ENCODE data around the gene CARMIL1.
A peak's percentile ranks its signal among the peaks of the same experiment; 100 is the strongest.

The CARMIL1 gene

DNA sequence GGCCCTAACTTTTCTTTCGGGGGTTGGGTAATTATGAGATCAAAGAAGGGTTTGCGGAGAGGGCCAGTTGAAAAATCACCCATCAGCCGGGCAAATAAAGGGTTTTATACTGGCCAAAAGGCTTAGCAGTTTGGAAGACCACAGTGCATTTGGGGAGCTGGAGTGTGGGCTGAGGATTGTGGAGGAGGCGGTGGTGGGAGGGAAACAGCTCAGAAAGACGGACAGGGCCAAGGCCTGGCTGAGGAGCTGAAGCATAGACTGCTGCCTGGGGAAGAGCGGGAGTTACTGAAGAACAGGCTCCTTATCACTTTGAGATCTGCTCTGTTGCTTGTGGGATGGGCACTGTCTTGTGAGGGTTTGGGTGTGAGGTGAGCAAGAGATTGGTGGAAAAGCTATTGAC lies 144.2 kb downstream of the CARMIL1 start:
- peaks cover 17% of the 10 kb centered on the region for H3K4me1 ChIP-seq (ENCODE audit: control insufficient read depth, insufficient read depth, low read length)
- no peak for TF ChIP-seq ZNF433 (tag by site-specific recombination; IDR thresholded peaks at IDR 0.05; ENCODE audit: low read depth)
- no peak for TF ChIP-seq ZNF341 (tag by site-specific recombination; IDR thresholded peaks at IDR 0.05; ENCODE audit: low read depth)
- TF ChIP-seq ZNF561 (tag by site-specific recombination; IDR thresholded peaks at IDR 0.05; ENCODE audit: borderline replicate concordance): no peak
- no peak for TF ChIP-seq ZNF335 (tag by site-specific recombination; conservative IDR thresholded peaks at IDR 0.05)
- TF ChIP-seq BCL11A (tag by site-specific recombination; IDR thresholded peaks at IDR 0.05; ENCODE audit: low read depth): no peak
- TF ChIP-seq SP2 (tag by site-specific recombination; IDR thresholded peaks at IDR 0.05): no peak
- TF ChIP-seq ZNF549 (tag by site-specific recombination; IDR thresholded peaks at IDR 0.05): no peak
- no peak for TF ChIP-seq ZNF19 (tag by site-specific recombination; IDR thresholded peaks at IDR 0.05; ENCODE audit: low read depth)
- TF ChIP-seq ZFHX2 (tag by site-specific recombination; conservative IDR thresholded peaks at IDR 0.05): peak; percentile 93
- no peak for TF ChIP-seq ZNF114 (tag by site-specific recombination; IDR thresholded peaks at IDR 0.05)
- TF ChIP-seq ZNF16 (tag by site-specific recombination; IDR thresholded peaks at IDR 0.05; ENCODE audit: low read depth): no peak
- TF ChIP-seq EGR2 (tag by site-specific recombination; IDR thresholded peaks at IDR 0.05; ENCODE audit: low read depth): peak; percentile 89
- TF ChIP-seq KLF8 (tag by site-specific recombination; IDR thresholded peaks at IDR 0.05): no peak
- no peak for TF ChIP-seq ZNF747 (tag by site-specific recombination; IDR thresholded peaks at IDR 0.05)
- TF ChIP-seq ZNF211 (tag by site-specific recombination; IDR thresholded peaks at IDR 0.05; ENCODE audit: low read depth): no peak
- TF ChIP-seq, protein P1, sequence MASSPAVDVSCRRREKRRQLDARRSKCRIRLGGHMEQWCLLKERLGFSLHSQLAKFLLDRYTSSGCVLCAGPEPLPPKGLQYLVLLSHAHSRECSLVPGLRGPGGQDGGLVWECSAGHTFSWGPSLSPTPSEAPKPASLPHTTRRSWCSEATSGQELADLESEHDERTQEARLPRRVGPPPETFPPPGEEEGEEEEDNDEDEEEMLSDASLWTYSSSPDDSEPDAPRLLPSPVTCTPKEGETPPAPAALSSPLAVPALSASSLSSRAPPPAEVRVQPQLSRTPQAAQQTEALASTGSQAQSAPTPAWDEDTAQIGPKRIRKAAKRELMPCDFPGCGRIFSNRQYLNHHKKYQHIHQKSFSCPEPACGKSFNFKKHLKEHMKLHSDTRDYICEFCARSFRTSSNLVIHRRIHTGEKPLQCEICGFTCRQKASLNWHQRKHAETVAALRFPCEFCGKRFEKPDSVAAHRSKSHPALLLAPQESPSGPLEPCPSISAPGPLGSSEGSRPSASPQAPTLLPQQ (tag by site-specific recombination; IDR thresholded peaks at IDR 0.05): no peak
- ChIA-PET CTCF (no interaction called here), POLR2A (no interaction called here)
- H3K36me3 ChIP-seq (ENCODE audit: control insufficient read depth in 2 of 2, insufficient read depth in 1 of 2, low read length in 2 of 2): no peaks in the 10 kb centered on the region
- H3K4me3 ChIP-seq (ENCODE audit: low read depth, low read length): no peak overlapping the region
- H3K27ac ChIP-seq (ENCODE audit: extremely low read depth, low read depth, low read length): no peak overlapping the region
- H3K9me3 ChIP-seq (ENCODE audit: control insufficient read depth, insufficient read depth, low read depth, low read length): no peaks in the 10 kb centered on the region

DNA sequence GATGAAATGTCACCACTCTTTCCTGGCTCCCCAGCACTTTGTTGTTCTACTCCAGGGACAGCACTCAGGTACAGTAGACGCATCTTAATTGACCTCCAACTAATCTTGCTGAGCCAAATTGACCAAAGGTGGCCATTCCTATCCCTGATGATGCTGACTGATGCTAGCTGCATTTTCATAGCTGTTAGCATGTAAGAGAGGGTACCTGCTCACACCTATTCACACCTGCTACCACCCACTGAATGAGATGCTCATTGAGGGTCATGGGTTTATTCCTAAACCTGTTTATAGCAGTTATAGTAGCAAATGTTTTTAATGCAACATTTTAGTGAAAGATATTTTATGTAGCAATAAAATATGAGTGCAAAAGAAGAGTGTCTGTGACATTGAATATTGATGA lies 145.1 kb downstream of the CARMIL1 start:
- TF ChIP-seq WT1 (tag by site-specific recombination; IDR thresholded peaks at IDR 0.05): no peak
- TF ChIP-seq, protein P2, sequence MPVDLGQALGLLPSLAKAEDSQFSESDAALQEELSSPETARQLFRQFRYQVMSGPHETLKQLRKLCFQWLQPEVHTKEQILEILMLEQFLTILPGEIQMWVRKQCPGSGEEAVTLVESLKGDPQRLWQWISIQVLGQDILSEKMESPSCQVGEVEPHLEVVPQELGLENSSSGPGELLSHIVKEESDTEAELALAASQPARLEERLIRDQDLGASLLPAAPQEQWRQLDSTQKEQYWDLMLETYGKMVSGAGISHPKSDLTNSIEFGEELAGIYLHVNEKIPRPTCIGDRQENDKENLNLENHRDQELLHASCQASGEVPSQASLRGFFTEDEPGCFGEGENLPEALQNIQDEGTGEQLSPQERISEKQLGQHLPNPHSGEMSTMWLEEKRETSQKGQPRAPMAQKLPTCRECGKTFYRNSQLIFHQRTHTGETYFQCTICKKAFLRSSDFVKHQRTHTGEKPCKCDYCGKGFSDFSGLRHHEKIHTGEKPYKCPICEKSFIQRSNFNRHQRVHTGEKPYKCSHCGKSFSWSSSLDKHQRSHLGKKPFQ (tag by site-specific recombination; IDR thresholded peaks at IDR 0.05): peak; percentile 90
- no peak for TF ChIP-seq ZNF610 (tag by site-specific recombination; IDR thresholded peaks at IDR 0.05; ENCODE audit: borderline replicate concordance)
- no peak overlapping the region for H3K4me3 ChIP-seq (ENCODE audit: low read depth, low read length)
- ChIA-PET POLR2A (no interaction called here), CTCF (interaction anchor here (0.8 to 1.1 kb wide), 3 partner anchors 159 to 201 kb away, joined by 3 read pairs; no protein-coding TSS in a partner anchor)
- peaks cover 8% of the 10 kb centered on the region for H3K4me1 ChIP-seq (ENCODE audit: control insufficient read depth, insufficient read depth, low read length)
- no peaks in the 10 kb centered on the region for H3K9me3 ChIP-seq (ENCODE audit: control insufficient read depth, insufficient read depth, low read depth, low read length)
- no peaks in the 10 kb centered on the region for H3K36me3 ChIP-seq (ENCODE audit: control insufficient read depth in 2 of 2, insufficient read depth in 1 of 2, low read length in 2 of 2)
- no peak overlapping the region for H3K27ac ChIP-seq (ENCODE audit: extremely low read depth, low read depth, low read length)

DNA sequence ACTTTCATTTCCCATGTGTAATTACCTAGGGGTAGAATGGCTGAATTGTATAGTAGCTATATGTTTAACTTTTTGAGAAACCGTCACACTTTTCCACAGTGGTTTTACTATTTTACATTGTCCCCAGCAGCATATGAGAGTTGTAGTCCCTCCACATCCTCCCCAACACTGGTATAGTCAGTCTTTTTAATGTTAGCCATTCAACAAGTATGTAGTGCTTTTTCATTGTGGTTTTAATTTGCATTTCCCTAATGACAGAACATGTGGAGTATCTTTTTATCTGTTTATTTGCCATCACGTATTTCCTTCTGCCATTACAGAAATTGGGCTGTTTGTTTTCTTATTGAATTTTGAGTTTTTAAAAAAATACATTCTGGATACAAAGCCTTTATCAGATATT lies 148.4 kb downstream of the CARMIL1 start:
- H3K27ac ChIP-seq (ENCODE audit: extremely low read depth, low read depth, low read length): no peak overlapping the region
- no peaks in the 10 kb centered on the region for H3K9me3 ChIP-seq (ENCODE audit: control insufficient read depth, insufficient read depth, low read depth, low read length)
- TF ChIP-seq ZEB2 (tag by site-specific recombination; IDR thresholded peaks at IDR 0.05): no peak
- no peak for TF ChIP-seq ZNF660 (tag by site-specific recombination; IDR thresholded peaks at IDR 0.05)
- TF ChIP-seq SCRT2 (tag by site-specific recombination; IDR thresholded peaks at IDR 0.05): peak; percentile 67
- no peak for TF ChIP-seq HOXA7 (CRISPR knock-in tag; IDR thresholded peaks at IDR 0.05; ENCODE audit: borderline replicate concordance)
- no peak for TF ChIP-seq KLF1 (tag by site-specific recombination; IDR thresholded peaks at IDR 0.05)
- TF ChIP-seq, protein P3, sequence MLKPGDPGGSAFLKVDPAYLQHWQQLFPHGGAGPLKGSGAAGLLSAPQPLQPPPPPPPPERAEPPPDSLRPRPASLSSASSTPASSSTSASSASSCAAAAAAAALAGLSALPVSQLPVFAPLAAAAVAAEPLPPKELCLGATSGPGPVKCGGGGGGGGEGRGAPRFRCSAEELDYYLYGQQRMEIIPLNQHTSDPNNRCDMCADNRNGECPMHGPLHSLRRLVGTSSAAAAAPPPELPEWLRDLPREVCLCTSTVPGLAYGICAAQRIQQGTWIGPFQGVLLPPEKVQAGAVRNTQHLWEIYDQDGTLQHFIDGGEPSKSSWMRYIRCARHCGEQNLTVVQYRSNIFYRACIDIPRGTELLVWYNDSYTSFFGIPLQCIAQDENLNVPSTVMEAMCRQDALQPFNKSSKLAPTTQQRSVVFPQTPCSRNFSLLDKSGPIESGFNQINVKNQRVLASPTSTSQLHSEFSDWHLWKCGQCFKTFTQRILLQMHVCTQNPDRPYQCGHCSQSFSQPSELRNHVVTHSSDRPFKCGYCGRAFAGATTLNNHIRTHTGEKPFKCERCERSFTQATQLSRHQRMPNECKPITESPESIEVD (tag by site-specific recombination; IDR thresholded peaks at IDR 0.05): 0 out of 2 replicates have a peak, but pooled peaks have one; percentile 32
- peak; percentile 62; the same call in 1 of the 2 replicates for TF ChIP-seq SCRT1 (tag by site-specific recombination; IDR thresholded peaks at IDR 0.05; ENCODE audit: borderline replicate concordance)
- no peak for TF ChIP-seq WT1 (tag by site-specific recombination; IDR thresholded peaks at IDR 0.05)
- H3K4me1 ChIP-seq (ENCODE audit: control insufficient read depth, insufficient read depth, low read length): peaks cover 7% of the 10 kb centered on the region
- no peak overlapping the region for H3K4me3 ChIP-seq (ENCODE audit: low read depth, low read length)
- no peaks in the 10 kb centered on the region for H3K36me3 ChIP-seq (ENCODE audit: control insufficient read depth in 2 of 2, insufficient read depth in 1 of 2, low read length in 2 of 2)
- ChIA-PET CTCF (interaction anchor here (0.7 to 1.2 kb wide), 2 partner anchors 10 to 149 kb away, joined by 3 read pairs; no protein-coding TSS in a partner anchor), POLR2A (no interaction called here)
